Gastroesophageal sphincter (tissue), 3 donors: ENCODE data around the gene CCDC83.

Source experiments
- CTCF ChIP-seq, 4 experiments: fragments of 200-600 bp in 2 of 4; fragments of 450-650 bp in 2 of 4; sonication (generic) in 1 of 4; IDR thresholded peaks; one replicate each; pipeline ENCODE4 v1.5.1; 2017 to 2019; ENCODE audit warnings: antibody characterized with exemption in 4 of 4, mild to moderate bottlenecking in 2 of 4, moderate library complexity in 2 of 4
- EP300 ChIP-seq: sonication (generic); formaldehyde crosslinking; IDR thresholded peaks from one replicate; pipeline ENCODE4 v1.6.1; 2017; ENCODE audit warnings: antibody characterized with exemption, mild to moderate bottlenecking
- POLR2A ChIP-seq, 2 donors: fragments of 450-650 bp; IDR thresholded peaks; one replicate each; pipeline ENCODE4 v1.6.1; 2017; ENCODE audit warnings: antibody characterized with exemption in 2 of 2, mild to moderate bottlenecking in 2 of 2, moderate library complexity in 1 of 2
- POLR2AphosphoS5 ChIP-seq: sonication (generic); formaldehyde crosslinking; IDR thresholded peaks from one replicate; pipeline ENCODE4 v1.6.1; 2017; ENCODE audit warnings: antibody characterized with exemption

GRCh38 chr11:85914425-85914824, 59.2 kb downstream of the CCDC83 start:
- TF ChIP-seq CTCF (IDR thresholded peaks at IDR 0.05), result no peak
- TF ChIP-seq POLR2A (IDR thresholded peaks at IDR 0.05), result no peak
- no peak for TF ChIP-seq POLR2AphosphoS5
- no peak for TF ChIP-seq EP300
